HepG2 (cell line): ENCODE results near the gene MYOM1. TPM values are rescaled to one million over a fixed set of nuclear protein-coding genes. Genes with fewer than 3 reads are reported as not detected.

Experiments
- ATAC-seq: fragments of 200-7000 bp; cut with Tn5 transposase; 3 replicates; pipeline ENCODE4 v1.9.1; 2020; ENCODE audit warnings: mild to moderate bottlenecking, moderate library complexity
- BruUV-seq: library from RNA; stranded (reverse); fragments of 400-500 nt; replicated peaks from 2 replicates; lab custom pipeline; 2021; lab: Mats Ljungman, UMichigan
- CTCF ChIA-PET: fragments of 300-600 bp; formaldehyde crosslinking; extraction: SDS; loops from one replicate; lab custom pipeline; 2021; ENCODE audit warnings: low total read pairs, inconsistent platforms, low intra/inter-chr PET ratio; lab: Yijun Ruan, JAX
- POLR2A ChIA-PET: fragments of 350-600 bp; sonication (Branson Sonifier 250); formaldehyde crosslinking; loops from one replicate; lab custom pipeline; 2020; ENCODE audit warnings: antibody characterized with exemption, inconsistent platforms; lab: Yijun Ruan, JAX
- DNase-seq: peaks from one replicate; pipeline ENCODE4 v3.0.0-alpha.2; 2015; ENCODE audit warnings: low spot score
- FAIRE-seq: peaks from 3 replicates; lab custom pipeline; 2011; peaks lifted over from hg19 to GRCh38; lab: Jason Lieb, UNC
- H2AFZ ChIP-seq: one replicate; pipeline ENCODE4 v1.6.1; 2011; ENCODE audit warnings: low read length, inconsistent platforms
- H3K27ac ChIP-seq: fragments of 300-600 bp; 3 replicates; pipeline ENCODE4 v1.8.0; 2011; ENCODE audit warnings: mixed run types, mild to moderate bottlenecking, mixed read lengths, low read length, inconsistent platforms; ENCODE audit not compliant: insufficient read depth; ENCODE audit errors: extremely low read length
- H3K27me3 ChIP-seq, 2 experiments: fragments of 200-600 bp in 1 of 2; 2 replicates in 1 of 2; 3 replicates in 1 of 2; pipeline versions ENCODE4 v1.6.0 to v1.8.0; 2011; ENCODE audit warnings: low read length in 2 of 2, mild to moderate bottlenecking in 2 of 2, moderate library complexity in 2 of 2, inconsistent platforms in 1 of 2; ENCODE audit not compliant: insufficient read depth in 2 of 2, control insufficient read depth in 1 of 2
- H3K36me3 ChIP-seq, 2 experiments: fragments of 200-600 bp in 1 of 2; replicated peaks in 1 of 2; 2 replicates in 1 of 2; 3 replicates in 1 of 2; pipeline versions ENCODE4 v1.5.1 to v1.8.0; 2011; ENCODE audit warnings: low read length in 2 of 2, inconsistent platforms in 1 of 2; ENCODE audit not compliant: insufficient read depth in 2 of 2, control insufficient read depth in 1 of 2
- H3K4me1 ChIP-seq: 2 replicates; pipeline ENCODE4 v1.5.1; 2012; ENCODE audit warnings: low read length, inconsistent platforms; ENCODE audit not compliant: insufficient read depth
- H3K4me2 ChIP-seq: 2 replicates; pipeline ENCODE4 v1.6.0; 2011; ENCODE audit warnings: low read depth, low read length, inconsistent platforms
- H3K4me3 ChIP-seq, 3 experiments: fragments of 200-600 bp in 1 of 3; sonication (generic), shearing (Covaris generic) in 1 of 3; replicated peaks in 1 of 3; 2 replicates each; pipeline ENCODE4 v1.5.1; 2011 to 2016; ENCODE audit warnings: low read length in 3 of 3, inconsistent platforms in 2 of 3, low read depth in 2 of 3, mild to moderate bottlenecking in 2 of 3, control low read depth in 1 of 3, mixed read lengths in 1 of 3; ENCODE audit not compliant: insufficient read depth in 1 of 3
- H3K79me2 ChIP-seq: one replicate; pipeline ENCODE4 v1.6.1; 2011; ENCODE audit warnings: low read length, inconsistent platforms; ENCODE audit not compliant: insufficient read depth
- H3K9ac ChIP-seq: 2 replicates; pipeline ENCODE4 v1.6.0; 2011; ENCODE audit warnings: mild to moderate bottlenecking, low read depth, low read length, inconsistent platforms; ENCODE audit not compliant: insufficient read depth
- H3K9me3 ChIP-seq: 2 replicates; pipeline ENCODE4 v1.5.1; 2012; ENCODE audit warnings: mild to moderate bottlenecking, low read length
- H4K20me1 ChIP-seq: 2 replicates; pipeline ENCODE4 v1.6.0; 2011; ENCODE audit warnings: inconsistent platforms, mild to moderate bottlenecking, low read length, moderate library complexity; ENCODE audit not compliant: insufficient read depth
- ASH2L ChIP-seq: fragments of 300-600, 200-600 bp; sonication (generic); IDR thresholded peaks from 2 replicates; pipeline ENCODE4 v1.7.0; 2017; ENCODE audit warnings: low read depth, mild to moderate bottlenecking, moderate library complexity, mixed read lengths, low read length; ENCODE audit not compliant: insufficient read length
- CHD2 ChIP-seq: IDR thresholded peaks from 2 replicates; pipeline ENCODE4 v1.6.1; 2011; ENCODE audit warnings: low read depth, low read length, improper control_type of control experiment
- GLI4 ChIP-seq: sonication (generic); formaldehyde crosslinking; IDR thresholded peaks from 2 replicates; pipeline ENCODE4 v1.5.1; 2020; ENCODE audit warnings: missing genetic modification reagents, mild to moderate bottlenecking, moderate library complexity, borderline replicate concordance
- GZF1 ChIP-seq: sonication (generic); formaldehyde crosslinking; IDR thresholded peaks from 2 replicates; pipeline ENCODE4 v1.5.1; 2020; ENCODE audit warnings: mild to moderate bottlenecking, missing genetic modification reagents
- KAT7 ChIP-seq: IDR thresholded peaks from 2 replicates; pipeline ENCODE4 v1.6.1; 2018; ENCODE audit warnings: borderline replicate concordance, missing compliant biosample characterization
- KDM5B ChIP-seq: sonication (generic); formaldehyde crosslinking; IDR thresholded peaks from 2 replicates; pipeline ENCODE4 v1.4.0; 2020; ENCODE audit warnings: missing genetic modification reagents, mild to moderate bottlenecking, borderline replicate concordance
- PPARG ChIP-seq: conservative IDR thresholded peaks from 2 replicates; pipeline ENCODE4 v1.6.1; 2016; ENCODE audit warnings: missing biosample characterization, missing genetic modification reagents
- ZNF30 ChIP-seq: sonication (generic); formaldehyde crosslinking; IDR thresholded peaks from 2 replicates; pipeline ENCODE4 v1.5.0; 2020; ENCODE audit warnings: mild to moderate bottlenecking, missing genetic modification reagents
- ZNF383 ChIP-seq: sonication (generic); formaldehyde crosslinking; IDR thresholded peaks from 2 replicates; pipeline ENCODE4 v1.4.0; 2020; ENCODE audit warnings: missing genetic modification reagents, mild to moderate bottlenecking, borderline replicate concordance
- ZNF75D ChIP-seq: sonication (generic); formaldehyde crosslinking; IDR thresholded peaks from 2 replicates; pipeline ENCODE4 v1.8.1; 2023; ENCODE audit warnings: missing genetic modification reagents, mild to moderate bottlenecking, borderline replicate concordance
- WGBS: methylation state at CpG from one replicate; pipeline ENCODE4 v1.1.6; 2017; ENCODE audit warnings: low lambda C conversion rate; 5-methylcytosine and 5-hydroxymethylcytosine counted together
- in situ Hi-C: cut with HindIII; loops from 2 replicates; pipeline ENCODE4 v1.10.0; 2017; ENCODE audit warnings: low pct_unique_long_range_greater_than_20kb; ENCODE audit not compliant: extremely low pct_ligation_motif_present
- intact Hi-C: fragments of 100-400 bp; cut with micrococcal nuclease; formaldehyde crosslinking; loops from one replicate; pipeline ENCODE4 v1.10.0; 2022; ENCODE audit not compliant: unreplicated experiment
- polyA plus RNA-seq, 8 experiments: library from polyadenylated mRNA; depleted of rRNA in 3 of 8; stranded (reverse) in 7 of 8; unstranded in 1 of 8; fragments of >200 nt; fragmentation: Illumina TruSeq in 4 of 8; extraction: Trizol in 4 of 8; gene quantifications; 2 replicates each; pipeline versions ENCODE4 v1.2.1 to v1.2.3, GENCODE V29; 2011 to 2016; ENCODE audit warnings: low read depth in 4 of 8, missing spikeins in 1 of 8, mixed read lengths in 1 of 8; ENCODE audit not compliant: insufficient read depth in 1 of 8
- total RNA-seq, 5 experiments: library from RNA; depleted of rRNA; stranded (reverse); fragments of >200 nt; fragmentation: Illumina TruSeq; extraction: Trizol; gene quantifications; 2 replicates each; pipeline ENCODE4 v1.2.3, GENCODE V29; 2016; ENCODE audit warnings: low read depth in 1 of 5
- TF ChIP-seq, protein P1 (sequence below): sonication (generic); formaldehyde crosslinking; conservative IDR thresholded peaks from 2 replicates; pipeline ENCODE4 v1.8.0; 2022; ENCODE audit warnings: low read depth, missing genetic modification reagents
- TF ChIP-seq, protein P2 (sequence below): sonication (generic); formaldehyde crosslinking; IDR thresholded peaks from 2 replicates; pipeline ENCODE4 v1.5.0; 2020; ENCODE audit warnings: mild to moderate bottlenecking, missing genetic modification reagents
- TF ChIP-seq, protein P3 (sequence below): sonication (generic); formaldehyde crosslinking; IDR thresholded peaks from 2 replicates; pipeline ENCODE4 v1.8.1; 2023; ENCODE audit warnings: mild to moderate bottlenecking, missing genetic modification reagents, borderline replicate concordance
- TF ChIP-seq, protein P4 (sequence below): sonication (generic); formaldehyde crosslinking; IDR thresholded peaks from 2 replicates; pipeline ENCODE4 v1.9.0; 2021; ENCODE audit warnings: missing genetic modification reagents, borderline replicate concordance
- TF ChIP-seq, protein P5 (sequence below): sonication (generic); formaldehyde crosslinking; IDR thresholded peaks from 2 replicates; pipeline ENCODE4 v1.9.0; 2021; ENCODE audit warnings: missing genetic modification reagents, mild to moderate bottlenecking, borderline replicate concordance

Gene MYOM1
- total and polyA plus RNA-seq, 2 of the 13 experiments (the other 11 are each of a cell fraction or from before 2014, with no cell fraction given), result 0.46 to 0.98 TPM

DNA sequence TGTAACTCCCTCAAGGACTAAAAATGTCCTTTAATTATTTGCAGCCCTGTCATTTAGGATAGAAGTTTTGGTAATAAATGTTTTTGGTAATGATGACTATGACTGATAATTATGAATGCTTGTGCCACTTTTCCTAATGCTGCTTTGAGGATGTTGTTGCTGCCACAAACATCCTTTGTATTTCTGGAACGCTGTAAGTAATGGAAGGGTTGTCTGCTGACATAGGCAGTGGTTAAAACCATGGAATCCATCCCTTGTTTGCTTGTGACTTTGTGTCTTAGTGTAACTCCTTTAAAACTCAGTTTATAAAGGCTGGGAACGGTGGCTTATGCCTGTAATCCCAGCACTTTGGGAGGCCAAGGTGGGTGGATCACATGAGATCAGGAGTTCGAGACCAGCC is 187.0 kb downstream of the MYOM1 start:
- no peaks in the 10 kb centered on the region for H3K79me2 ChIP-seq
- intact Hi-C loops, result no loop called here
- CTCF ChIA-PET, result no interaction called here
- peaks cover 63% of the 10 kb centered on the region for H3K4me1 ChIP-seq
- no peaks in the 10 kb centered on the region for H4K20me1 ChIP-seq
- TF ChIP-seq GLI4 (CRISPR knock-in tag), result no peak
- TF ChIP-seq ZNF30 (CRISPR knock-in tag), result no peak
- TF ChIP-seq ASH2L, result no peak
- TF ChIP-seq KDM5B (CRISPR knock-in tag), result no peak
- TF ChIP-seq ZNF75D (CRISPR knock-in tag), result no peak
- TF ChIP-seq PPARG (CRISPR knock-in tag), result no peak
- TF ChIP-seq, protein P1, sequence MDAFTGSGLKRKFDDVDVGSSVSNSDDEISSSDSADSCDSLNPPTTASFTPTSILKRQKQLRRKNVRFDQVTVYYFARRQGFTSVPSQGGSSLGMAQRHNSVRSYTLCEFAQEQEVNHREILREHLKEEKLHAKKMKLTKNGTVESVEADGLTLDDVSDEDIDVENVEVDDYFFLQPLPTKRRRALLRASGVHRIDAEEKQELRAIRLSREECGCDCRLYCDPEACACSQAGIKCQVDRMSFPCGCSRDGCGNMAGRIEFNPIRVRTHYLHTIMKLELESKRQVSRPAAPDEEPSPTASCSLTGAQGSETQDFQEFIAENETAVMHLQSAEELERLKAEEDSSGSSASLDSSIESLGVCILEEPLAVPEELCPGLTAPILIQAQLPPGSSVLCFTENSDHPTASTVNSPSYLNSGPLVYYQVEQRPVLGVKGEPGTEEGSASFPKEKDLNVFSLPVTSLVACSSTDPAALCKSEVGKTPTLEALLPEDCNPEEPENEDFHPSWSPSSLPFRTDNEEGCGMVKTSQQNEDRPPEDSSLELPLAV, result no peak
- TF ChIP-seq, protein P2, sequence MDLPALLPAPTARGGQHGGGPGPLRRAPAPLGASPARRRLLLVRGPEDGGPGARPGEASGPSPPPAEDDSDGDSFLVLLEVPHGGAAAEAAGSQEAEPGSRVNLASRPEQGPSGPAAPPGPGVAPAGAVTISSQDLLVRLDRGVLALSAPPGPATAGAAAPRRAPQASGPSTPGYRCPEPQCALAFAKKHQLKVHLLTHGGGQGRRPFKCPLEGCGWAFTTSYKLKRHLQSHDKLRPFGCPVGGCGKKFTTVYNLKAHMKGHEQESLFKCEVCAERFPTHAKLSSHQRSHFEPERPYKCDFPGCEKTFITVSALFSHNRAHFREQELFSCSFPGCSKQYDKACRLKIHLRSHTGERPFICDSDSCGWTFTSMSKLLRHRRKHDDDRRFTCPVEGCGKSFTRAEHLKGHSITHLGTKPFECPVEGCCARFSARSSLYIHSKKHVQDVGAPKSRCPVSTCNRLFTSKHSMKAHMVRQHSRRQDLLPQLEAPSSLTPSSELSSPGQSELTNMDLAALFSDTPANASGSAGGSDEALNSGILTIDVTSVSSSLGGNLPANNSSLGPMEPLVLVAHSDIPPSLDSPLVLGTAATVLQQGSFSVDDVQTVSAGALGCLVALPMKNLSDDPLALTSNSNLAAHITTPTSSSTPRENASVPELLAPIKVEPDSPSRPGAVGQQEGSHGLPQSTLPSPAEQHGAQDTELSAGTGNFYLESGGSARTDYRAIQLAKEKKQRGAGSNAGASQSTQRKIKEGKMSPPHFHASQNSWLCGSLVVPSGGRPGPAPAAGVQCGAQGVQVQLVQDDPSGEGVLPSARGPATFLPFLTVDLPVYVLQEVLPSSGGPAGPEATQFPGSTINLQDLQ (CRISPR knock-in tag), result no peak
- no peak for TF ChIP-seq KAT7 (CRISPR knock-in tag)
- TF ChIP-seq, protein P3, sequence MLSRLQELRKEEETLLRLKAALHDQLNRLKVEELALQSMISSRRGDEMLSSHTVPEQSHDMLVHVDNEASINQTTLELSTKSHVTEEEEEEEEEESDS (CRISPR knock-in tag), result no peak
- TF ChIP-seq, protein P4, sequence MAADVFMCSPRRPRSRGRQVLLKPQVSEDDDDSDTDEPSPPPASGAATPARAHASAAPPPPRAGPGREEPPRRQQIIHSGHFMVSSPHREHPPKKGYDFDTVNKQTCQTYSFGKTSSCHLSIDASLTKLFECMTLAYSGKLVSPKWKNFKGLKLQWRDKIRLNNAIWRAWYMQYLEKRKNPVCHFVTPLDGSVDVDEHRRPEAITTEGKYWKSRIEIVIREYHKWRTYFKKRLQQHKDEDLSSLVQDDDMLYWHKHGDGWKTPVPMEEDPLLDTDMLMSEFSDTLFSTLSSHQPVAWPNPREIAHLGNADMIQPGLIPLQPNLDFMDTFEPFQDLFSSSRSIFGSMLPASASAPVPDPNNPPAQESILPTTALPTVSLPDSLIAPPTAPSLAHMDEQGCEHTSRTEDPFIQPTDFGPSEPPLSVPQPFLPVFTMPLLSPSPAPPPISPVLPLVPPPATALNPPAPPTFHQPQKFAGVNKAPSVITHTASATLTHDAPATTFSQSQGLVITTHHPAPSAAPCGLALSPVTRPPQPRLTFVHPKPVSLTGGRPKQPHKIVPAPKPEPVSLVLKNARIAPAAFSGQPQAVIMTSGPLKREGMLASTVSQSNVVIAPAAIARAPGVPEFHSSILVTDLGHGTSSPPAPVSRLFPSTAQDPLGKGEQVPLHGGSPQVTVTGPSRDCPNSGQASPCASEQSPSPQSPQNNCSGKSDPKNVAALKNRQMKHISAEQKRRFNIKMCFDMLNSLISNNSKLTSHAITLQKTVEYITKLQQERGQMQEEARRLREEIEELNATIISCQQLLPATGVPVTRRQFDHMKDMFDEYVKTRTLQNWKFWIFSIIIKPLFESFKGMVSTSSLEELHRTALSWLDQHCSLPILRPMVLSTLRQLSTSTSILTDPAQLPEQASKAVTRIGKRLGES (CRISPR knock-in tag), result no peak
- no peak for TF ChIP-seq CHD2
- TF ChIP-seq, protein P5, sequence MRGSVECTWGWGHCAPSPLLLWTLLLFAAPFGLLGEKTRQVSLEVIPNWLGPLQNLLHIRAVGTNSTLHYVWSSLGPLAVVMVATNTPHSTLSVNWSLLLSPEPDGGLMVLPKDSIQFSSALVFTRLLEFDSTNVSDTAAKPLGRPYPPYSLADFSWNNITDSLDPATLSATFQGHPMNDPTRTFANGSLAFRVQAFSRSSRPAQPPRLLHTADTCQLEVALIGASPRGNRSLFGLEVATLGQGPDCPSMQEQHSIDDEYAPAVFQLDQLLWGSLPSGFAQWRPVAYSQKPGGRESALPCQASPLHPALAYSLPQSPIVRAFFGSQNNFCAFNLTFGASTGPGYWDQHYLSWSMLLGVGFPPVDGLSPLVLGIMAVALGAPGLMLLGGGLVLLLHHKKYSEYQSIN (CRISPR knock-in tag), result no peak
- TF ChIP-seq GZF1 (CRISPR knock-in tag), result no peak
- no peak for TF ChIP-seq ZNF383 (CRISPR knock-in tag)
- H3K27me3 ChIP-seq, result no peaks in the 10 kb centered on the region
- no TSS peak for BruUV-seq
- H3K27ac ChIP-seq, result no peak overlapping the region
- POLR2A ChIA-PET, result no interaction called here
- H3K9me3 ChIP-seq, result no peaks in the 10 kb centered on the region
- no peak for DNase-seq
- no peak overlapping the region for H2AFZ ChIP-seq
- 87% methylated on average over 3 of the region's 3 CpGs for WGBS
- H3K9ac ChIP-seq, result no peak overlapping the region
- FAIRE-seq, result no peak
- ATAC-seq, result no peak
- H3K4me2 ChIP-seq, result no peak overlapping the region
- in situ Hi-C loops, result loop anchor here (25.0 kb wide), 1 partner anchor 580 kb away; no protein-coding TSS in a partner anchor
- no peaks in the 10 kb centered on the region for H3K36me3 ChIP-seq
- H3K4me3 ChIP-seq, result no peak overlapping the region
